GM21529 (cell line): ENCODE measurements around the gene FGF3.

ENCODE experiments used
- ATAC-seq: cut with Tn5 transposase; IDR thresholded peaks from one replicate; pipeline ENCODE4 v1.9.1; 2021; ENCODE audit not compliant: unreplicated experiment

The FGF3 gene

GRCh38 chr11:69844396-69844795, 25.2 kb upstream of the FGF3 start:
- no peak for ATAC-seq

- ATAC-seq: no peak
Observed at GRCh38 chr11:69843529-69843921, 24.3 kb upstream of the FGF3 start.

DNA sequence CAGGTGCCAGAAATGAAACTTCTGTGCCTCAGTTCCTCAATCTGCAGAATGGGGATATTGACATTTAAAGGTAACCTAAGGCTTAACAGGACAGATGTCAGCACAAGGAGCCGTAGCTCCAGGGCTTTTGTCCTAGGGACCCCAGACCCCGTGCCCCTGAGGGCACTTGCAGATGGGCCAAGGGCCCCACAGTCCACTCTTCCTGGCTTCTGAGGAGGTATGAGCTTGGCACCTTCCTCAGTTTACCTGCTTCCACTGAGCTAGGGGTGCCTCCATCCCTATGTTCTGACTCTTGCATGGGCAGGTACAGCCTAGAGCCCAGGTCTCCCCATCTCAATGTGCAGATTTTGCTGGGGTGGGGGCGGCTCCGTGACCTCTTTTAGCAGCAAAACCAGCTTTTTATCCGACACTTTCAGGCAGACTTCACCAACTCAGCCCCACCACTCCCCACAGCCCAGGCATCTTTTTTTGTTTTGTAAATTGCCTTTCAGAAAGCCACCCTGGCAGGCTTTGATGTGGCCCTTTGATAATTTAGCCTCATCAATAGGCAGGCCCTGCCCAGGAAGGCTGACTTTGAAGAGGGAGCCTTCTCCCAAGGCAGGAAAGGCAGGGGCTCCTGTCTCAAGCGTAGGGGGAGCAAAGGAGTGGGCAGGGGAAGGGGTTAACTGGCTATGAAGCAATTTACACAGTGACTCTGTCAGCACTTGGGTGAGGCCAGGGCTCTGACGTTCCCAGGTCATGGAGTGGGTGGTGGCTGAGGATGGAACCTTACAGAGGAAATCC, 23.7 kb upstream of the FGF3 start:
- no peak for ATAC-seq

- no peak for ATAC-seq
Observed at GRCh38 chr11:69841859-69842698, 22.9 kb upstream of the FGF3 start.

- no peak for ATAC-seq
Observed at GRCh38 chr11:69841170-69841858, 22.1 kb upstream of the FGF3 start.

DNA sequence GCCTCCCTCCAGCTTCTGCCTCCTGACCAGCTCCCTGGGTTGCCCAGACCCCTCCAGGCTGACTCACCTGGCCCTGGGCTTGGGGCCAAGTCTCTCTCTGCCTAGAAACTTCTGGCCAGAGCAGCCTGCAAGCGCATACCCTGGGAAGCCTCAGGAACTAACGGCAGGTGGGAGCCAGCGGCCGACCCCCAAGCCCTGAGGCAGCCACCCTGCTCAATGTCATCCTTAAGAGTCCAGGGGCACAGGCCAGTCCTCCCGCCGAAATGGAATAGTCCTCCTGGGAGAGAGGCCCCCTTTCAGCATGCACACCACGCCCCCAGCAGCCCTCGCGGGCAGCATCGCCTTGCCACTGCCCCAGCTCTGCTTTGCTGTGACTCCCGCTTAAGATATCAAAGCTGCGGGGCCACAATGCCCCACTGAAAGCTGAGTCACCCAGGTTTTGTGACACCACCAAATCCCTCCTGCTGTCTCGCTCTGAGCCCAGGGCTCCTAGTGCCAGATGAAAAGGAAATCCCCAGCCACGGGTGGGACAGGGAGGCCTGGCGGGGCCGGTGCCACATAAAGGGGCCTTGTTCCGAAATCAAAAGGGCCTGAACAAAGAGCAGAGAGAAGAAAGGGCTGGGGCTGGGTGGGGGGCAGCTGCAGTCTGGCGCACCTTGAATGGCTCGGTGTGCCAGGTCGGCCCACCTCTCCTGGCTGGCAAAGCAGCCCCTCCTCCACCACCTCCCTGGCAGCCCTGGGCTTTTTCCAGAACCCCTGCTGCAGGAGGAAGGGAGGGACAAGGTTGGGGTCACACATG, 21.4 kb upstream of the FGF3 start:
- no peak for ATAC-seq

DNA sequence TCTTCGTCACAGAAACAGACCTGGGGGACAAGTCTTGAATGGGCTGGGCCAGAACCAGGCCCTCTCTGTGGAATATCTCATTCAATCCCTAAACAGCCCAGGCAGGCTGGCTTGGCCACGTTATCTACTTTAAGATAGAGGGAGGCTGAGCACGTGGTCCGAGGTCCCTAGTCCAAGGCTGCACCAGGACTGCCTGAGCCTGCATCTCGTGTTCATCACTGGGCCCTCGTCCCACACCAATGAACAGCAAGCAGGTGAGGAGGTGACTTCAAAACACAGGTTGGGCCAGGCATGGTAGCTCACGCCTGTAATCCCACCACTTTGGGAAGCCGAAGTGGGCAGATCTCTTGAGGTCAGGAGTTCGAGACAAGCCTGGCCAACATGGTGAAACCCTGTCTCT, 20.3 kb upstream of the FGF3 start:
- ATAC-seq: no peak

GRCh38 chr11:69837791-69838190, 18.6 kb upstream of the FGF3 start:
- no peak for ATAC-seq

DNA sequence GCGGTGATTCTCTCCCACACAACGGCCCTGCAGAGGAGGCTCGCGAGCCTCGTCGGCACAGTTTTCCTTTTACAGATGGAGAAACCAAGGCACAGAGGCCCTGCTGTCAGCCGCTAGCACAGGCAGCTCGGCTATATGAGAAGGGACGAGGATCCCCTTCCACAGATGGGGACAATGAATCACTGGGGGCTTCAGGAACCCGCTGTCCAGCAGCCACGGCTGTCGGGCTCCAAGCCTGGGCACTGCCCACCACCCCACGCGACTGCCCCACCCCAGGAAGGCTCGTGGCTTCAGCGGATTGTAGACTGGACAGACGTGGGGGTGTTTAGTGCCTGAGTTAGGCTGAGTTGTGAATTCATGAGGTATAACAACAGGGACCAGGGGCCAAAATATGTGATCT, 17.2 kb upstream of the FGF3 start:
- ATAC-seq: no peak

DNA sequence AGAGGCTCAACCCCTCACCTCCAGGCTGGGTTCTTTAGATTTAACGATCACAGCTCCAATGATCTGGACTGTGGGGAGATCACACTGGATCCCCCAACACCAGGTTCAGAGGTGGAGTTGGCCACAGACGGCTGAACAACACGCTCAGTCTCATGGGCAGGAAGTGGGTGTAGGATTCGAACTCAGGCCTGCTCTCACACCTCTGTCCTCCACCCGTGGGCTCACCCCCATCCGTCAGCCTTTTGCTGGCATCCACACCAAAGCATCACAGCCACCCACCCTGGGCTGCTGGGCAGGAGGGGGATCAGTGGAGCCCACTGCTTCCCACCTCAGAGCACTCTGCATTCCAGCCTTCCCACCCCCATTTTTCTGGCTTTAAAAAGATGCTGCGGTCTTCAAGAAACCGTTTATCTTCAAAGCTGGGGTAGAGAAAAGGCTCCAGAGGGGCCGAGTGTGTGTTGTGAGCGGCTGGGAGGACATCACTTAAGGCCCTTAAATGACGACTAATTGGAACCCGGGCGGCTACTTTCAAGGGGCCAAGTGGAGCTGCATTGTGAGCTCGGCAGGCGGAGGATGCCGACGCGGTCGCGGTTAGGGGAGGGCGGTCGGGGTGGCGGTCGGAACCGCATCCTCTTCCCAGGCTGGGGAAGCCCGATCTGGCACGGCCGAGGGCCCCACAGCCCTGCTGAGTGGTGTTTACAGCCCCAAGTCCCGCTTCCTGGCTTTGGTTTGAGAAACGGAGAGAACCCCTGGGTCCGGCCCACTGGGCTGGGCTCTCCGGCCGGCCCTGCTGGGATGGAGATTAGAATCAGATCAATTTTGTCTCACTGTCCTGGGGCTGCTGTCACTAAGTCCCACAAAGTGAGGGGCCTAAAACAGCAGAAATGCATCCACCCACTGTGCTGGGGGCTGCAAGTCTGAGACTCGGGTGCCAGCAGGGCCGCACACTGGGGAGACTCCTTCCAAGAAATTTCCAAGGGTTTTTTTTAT, 15.9 kb upstream of the FGF3 start:
- ATAC-seq: no peak

GRCh38 chr11:69834251-69834650, 15.0 kb upstream of the FGF3 start:
- no peak for ATAC-seq

DNA sequence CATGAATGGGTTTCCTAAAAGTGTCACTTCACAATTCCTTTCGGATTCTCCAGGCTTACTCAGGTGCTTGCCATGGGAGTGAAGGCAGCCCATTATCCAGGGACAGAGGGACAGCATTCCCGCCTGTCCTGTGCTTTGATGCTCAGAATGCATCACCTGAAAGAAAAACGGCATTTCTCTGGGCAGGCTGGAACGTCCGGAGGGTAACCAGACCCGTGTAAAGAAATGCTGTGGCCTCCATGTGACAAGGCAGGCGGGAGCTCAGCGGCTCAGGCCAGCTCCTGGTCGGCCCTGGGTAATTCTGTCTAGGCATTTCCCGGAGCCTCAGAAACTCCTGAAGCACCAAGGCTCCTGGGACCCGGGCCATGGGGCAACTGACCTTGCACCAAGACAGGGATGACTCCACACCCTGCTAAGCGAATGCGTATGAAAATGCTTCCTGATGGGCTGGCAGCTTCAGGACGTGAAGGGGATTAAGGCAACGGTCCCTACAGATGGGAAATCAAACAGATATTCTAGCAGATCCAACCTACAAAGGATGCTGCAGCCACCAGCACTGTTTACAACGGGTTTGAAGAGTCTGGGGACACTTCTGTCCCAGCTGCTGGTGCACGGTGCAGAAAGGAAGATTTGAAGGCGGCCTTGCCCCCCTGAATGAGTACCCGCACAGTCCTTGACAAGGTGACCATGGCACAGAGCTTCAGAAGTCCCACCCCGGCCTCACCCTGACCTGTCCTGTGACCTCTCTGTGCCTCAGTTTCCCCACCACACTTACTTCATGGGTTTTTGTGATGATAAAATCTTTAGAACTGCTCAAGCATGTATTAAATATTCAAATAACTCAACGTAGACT, 13.6 kb upstream of the FGF3 start:
- no peak for ATAC-seq

- no peak for ATAC-seq
Observed at GRCh38 chr11:69831985-69832384, 12.8 kb upstream of the FGF3 start.

DNA sequence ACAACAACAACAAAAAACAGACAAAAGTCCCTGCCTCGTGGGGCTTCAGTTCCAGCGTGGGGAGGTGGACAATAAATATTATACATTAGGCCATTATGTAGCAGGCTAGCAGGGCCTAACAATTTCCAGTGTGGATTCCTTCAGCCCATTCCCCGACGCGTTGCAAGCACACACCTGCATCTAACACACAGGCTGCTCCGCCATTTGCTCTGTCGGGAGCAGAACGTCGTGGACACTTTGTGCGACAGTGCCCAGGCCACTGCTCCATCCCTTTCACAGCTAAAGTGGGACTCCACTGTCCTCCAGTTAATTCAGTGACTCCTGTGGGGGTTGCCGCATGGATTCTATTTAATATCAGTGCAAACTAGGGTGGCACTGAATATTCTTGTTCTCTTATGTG, 10.9 kb upstream of the FGF3 start:
- ATAC-seq: no peak

GRCh38 chr11:69828971-69829344, 9.7 kb upstream of the FGF3 start:
- no peak for ATAC-seq

- no peak for ATAC-seq
Observed at GRCh38 chr11:69828276-69828970, 9.2 kb upstream of the FGF3 start.

- ATAC-seq: no peak
Observed at GRCh38 chr11:69826773-69827172, 7.6 kb upstream of the FGF3 start.

GRCh38 chr11:69825941-69826340, 6.7 kb upstream of the FGF3 start:
- ATAC-seq: no peak
